ENCODE data around the gene RRH.

Gene RRH

GRCh38 chr4:109879636-109880314, 52.0 kb downstream of the RRH start:
- in situ Hi-C loops (cut with HindIII; ENCODE audit: low sequenced_read_pairs): no loop called here

- in situ Hi-C loops (cut with HindIII; ENCODE audit: low sequenced_read_pairs): no loop called here
These were observed 58.5 kb downstream of the RRH start for GRCh38 chr4:109886303-109886702.

- in situ Hi-C loops (cut with HindIII; ENCODE audit: low sequenced_read_pairs): no loop called here
These were observed 59.3 kb downstream of the RRH start for GRCh38 chr4:109887071-109887470.

GRCh38 chr4:109890076-109890475, 62.3 kb downstream of the RRH start:
- in situ Hi-C loops (cut with HindIII; ENCODE audit: low sequenced_read_pairs): no loop called here

All from DLD1 (cell line).